Measurements from ENCODE around the gene RNF115. TPM values are rescaled to one million over a fixed set of nuclear protein-coding genes. Genes with fewer than 3 reads are reported as not detected.
A peak's percentile ranks its signal among the peaks of the same experiment; 100 is the strongest.
"Not testable (repeated sequence)": the region's sequence is repeated elsewhere in the genome, so short reads cannot be mapped to it uniquely, and the experiment has no call there.

RNF115 gene
- total RNA-seq, 1 experiment from 2014 or later = 15.2 TPM

- H3K79me2 ChIP-seq (ENCODE audit: low read length); CTCF ChIA-PET; H3F3A ChIP-seq (ENCODE audit: low read length, unreplicated experiment); H3K4me3 ChIP-seq (ENCODE audit: low read length); H4K20me1 ChIP-seq (ENCODE audit: low read length); H3K9me3 ChIP-seq (ENCODE audit: low read length); H3K4me1 ChIP-seq (ENCODE audit: insufficient read depth, low read length); DNase-seq; H3K9ac ChIP-seq (ENCODE audit: low read length); ATAC-seq; intact Hi-C loops (cut with micrococcal nuclease); H2AFZ ChIP-seq (ENCODE audit: low read length); H3K4me2 ChIP-seq (ENCODE audit: low read length); POLR2A ChIA-PET (ENCODE audit: unreplicated experiment); H3K9me2 ChIP-seq (replicated peaks; ENCODE audit: low read length); BruUV-seq (replicated peaks); H3K27ac ChIP-seq (ENCODE audit: low read length); H3K27me3 ChIP-seq (ENCODE audit: low read length): not testable (repeated sequence)
- H3K36me3 ChIP-seq (ENCODE audit: low read depth, low read length) = peaks cover 22% of the 10 kb centered on the region
Observed at GRCh38 chr1:145766926-145767325, 57.0 kb downstream of the RNF115 start.

DNA sequence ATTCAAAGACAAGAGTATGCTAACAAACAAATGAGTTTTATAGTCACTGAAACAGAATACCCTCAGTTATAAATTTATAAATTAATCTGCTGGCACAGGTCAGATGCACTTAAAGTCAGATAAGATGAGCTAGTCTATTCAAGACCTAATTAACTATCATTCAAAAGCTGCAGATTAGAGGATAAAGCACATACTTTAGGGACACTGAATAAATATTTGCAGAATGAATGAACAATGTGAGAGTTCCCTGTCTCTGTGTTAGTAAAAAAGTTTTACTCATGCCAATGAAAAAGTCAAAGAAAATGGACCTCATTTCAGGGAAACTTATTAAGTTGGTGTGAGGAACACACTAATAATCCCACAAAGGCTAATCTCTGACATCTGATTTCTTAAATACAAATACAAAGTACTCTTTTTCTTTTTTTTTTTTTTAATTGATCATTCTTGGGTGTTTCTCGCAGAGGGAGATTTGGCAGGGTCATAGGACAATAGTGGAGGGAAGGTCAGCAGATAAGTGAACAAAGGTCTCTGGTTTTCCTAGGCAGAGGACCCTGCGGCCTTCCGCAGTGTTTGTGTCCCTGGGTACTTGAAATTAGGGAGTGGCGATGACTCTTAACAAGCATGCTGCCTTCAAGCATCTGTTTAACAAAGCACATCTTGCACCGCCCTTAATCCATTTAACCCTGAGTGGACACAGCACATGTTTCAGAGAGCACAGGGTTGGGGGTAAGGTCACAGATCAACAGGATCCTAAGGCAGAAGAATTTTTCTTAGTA lies 58.1 kb downstream of the RNF115 start:
- not testable (repeated sequence) for H3K4me2 ChIP-seq (ENCODE audit: low read length)
- CTCF ChIA-PET = interaction anchor here (1.0 kb wide), 1 partner anchor 46 kb away, joined by 5 read pairs; no protein-coding TSS in a partner anchor
- POLR2A ChIA-PET (ENCODE audit: unreplicated experiment) = interaction anchor here (0.5 to 0.6 kb wide), 2 partner anchors 15 to 25 kb away, joined by 3 to 4 read pairs; no protein-coding TSS in a partner anchor

GRCh38 chr1:145765127-145765526 lies 58.8 kb downstream of the RNF115 start:
- H3K27ac ChIP-seq (ENCODE audit: low read length); H3F3A ChIP-seq (ENCODE audit: low read length, unreplicated experiment); intact Hi-C loops (cut with micrococcal nuclease); H3K4me1 ChIP-seq (ENCODE audit: insufficient read depth, low read length); H3K27me3 ChIP-seq (ENCODE audit: low read length); H3K79me2 ChIP-seq (ENCODE audit: low read length); H3K9me3 ChIP-seq (ENCODE audit: low read length); BruUV-seq (replicated peaks); DNase-seq; H3K4me3 ChIP-seq (ENCODE audit: low read length); H3K4me2 ChIP-seq (ENCODE audit: low read length); H3K9me2 ChIP-seq (replicated peaks; ENCODE audit: low read length); H2AFZ ChIP-seq (ENCODE audit: low read length); H4K20me1 ChIP-seq (ENCODE audit: low read length); H3K9ac ChIP-seq (ENCODE audit: low read length): not testable (repeated sequence)
- H3K36me3 ChIP-seq (ENCODE audit: low read depth, low read length) = peaks cover 23% of the 10 kb centered on the region
- ChIA-PET CTCF (interaction anchor here (1.0 kb wide), 1 partner anchor 45 kb away, joined by 5 read pairs; no protein-coding TSS in a partner anchor), POLR2A (ENCODE audit: unreplicated experiment) (interaction anchor here (0.5 to 0.6 kb wide), 2 partner anchors 15 to 25 kb away, joined by 3 to 4 read pairs; no protein-coding TSS in a partner anchor)
- peak; percentile 34; the same call in 1 of the 2 replicates for ATAC-seq

More for the DNA sequence above, 58.1 kb downstream of the RNF115 start:
- H4K20me1 ChIP-seq (ENCODE audit: low read length); H3K79me2 ChIP-seq (ENCODE audit: low read length); H3K27me3 ChIP-seq (ENCODE audit: low read length); H3K4me1 ChIP-seq (ENCODE audit: insufficient read depth, low read length); intact Hi-C loops (cut with micrococcal nuclease); H3K9me2 ChIP-seq (replicated peaks; ENCODE audit: low read length); H2AFZ ChIP-seq (ENCODE audit: low read length); H3K9ac ChIP-seq (ENCODE audit: low read length); BruUV-seq (replicated peaks); H3K9me3 ChIP-seq (ENCODE audit: low read length); H3K4me3 ChIP-seq (ENCODE audit: low read length); H3F3A ChIP-seq (ENCODE audit: low read length, unreplicated experiment): not testable (repeated sequence)
- DNase-seq (peak; percentile 51), ATAC-seq (peak; percentile 93)
- Histone ChIP-seq H3K36me3 (ENCODE audit: low read depth, low read length) (peaks cover 26% of the 10 kb centered on the region), H3K27ac (ENCODE audit: low read length) (peak overlapping the region; percentile 56)

DNA sequence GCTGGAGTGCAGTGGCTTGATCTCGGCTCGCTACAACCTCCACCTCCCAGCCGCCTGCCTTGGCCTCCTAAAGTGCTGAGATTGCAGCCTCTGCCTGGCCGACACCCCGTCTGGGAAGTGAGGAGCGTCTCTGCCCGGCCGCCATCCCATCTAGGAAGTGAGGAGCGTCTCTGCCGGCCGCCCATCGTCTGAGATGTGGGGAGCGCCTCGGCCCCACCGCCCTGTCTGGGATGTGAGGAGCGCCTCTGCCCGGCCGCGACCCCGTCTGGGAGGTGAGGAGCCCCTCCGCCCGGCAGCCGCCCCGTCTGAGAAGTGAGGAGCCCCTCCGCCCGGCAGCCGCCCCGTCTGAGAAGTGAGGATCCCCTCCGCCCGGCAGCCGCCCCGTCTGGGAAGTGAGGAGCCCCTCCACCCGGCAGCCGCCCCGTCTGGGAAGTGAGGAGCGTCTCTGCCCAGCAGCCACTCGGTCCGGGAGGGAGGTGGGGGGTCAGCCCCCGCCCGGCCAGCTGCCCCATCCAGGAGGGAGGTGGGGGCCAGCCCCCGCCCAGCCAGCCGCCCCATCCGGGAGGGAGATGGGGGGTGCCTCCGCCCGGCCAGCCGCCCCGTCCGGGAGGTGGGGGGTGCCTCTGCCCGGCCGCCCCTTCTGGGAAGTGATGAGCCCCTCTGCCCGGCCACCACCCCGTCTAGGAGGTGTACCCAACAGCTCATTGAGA lies 59.5 kb downstream of the RNF115 start:
- H3K9ac ChIP-seq (ENCODE audit: low read length); CTCF ChIA-PET; H3F3A ChIP-seq (ENCODE audit: low read length, unreplicated experiment); H3K9me2 ChIP-seq (replicated peaks; ENCODE audit: low read length); H2AFZ ChIP-seq (ENCODE audit: low read length); H3K4me2 ChIP-seq (ENCODE audit: low read length); DNase-seq; H3K4me1 ChIP-seq (ENCODE audit: insufficient read depth, low read length); H3K27ac ChIP-seq (ENCODE audit: low read length); H3K27me3 ChIP-seq (ENCODE audit: low read length); H3K4me3 ChIP-seq (ENCODE audit: low read length); ATAC-seq; H3K79me2 ChIP-seq (ENCODE audit: low read length); BruUV-seq (replicated peaks); H3K9me3 ChIP-seq (ENCODE audit: low read length); intact Hi-C loops (cut with micrococcal nuclease); H4K20me1 ChIP-seq (ENCODE audit: low read length); POLR2A ChIA-PET (ENCODE audit: unreplicated experiment): not testable (repeated sequence)
- peaks cover 22% of the 10 kb centered on the region for H3K36me3 ChIP-seq (ENCODE audit: low read depth, low read length)

- H3K27ac ChIP-seq (ENCODE audit: low read length); H3K79me2 ChIP-seq (ENCODE audit: low read length); H4K20me1 ChIP-seq (ENCODE audit: low read length); CTCF ChIA-PET; H3K27me3 ChIP-seq (ENCODE audit: low read length); H3K9me2 ChIP-seq (replicated peaks; ENCODE audit: low read length); H3K9ac ChIP-seq (ENCODE audit: low read length); BruUV-seq (replicated peaks); H3K4me2 ChIP-seq (ENCODE audit: low read length); intact Hi-C loops (cut with micrococcal nuclease); H3K4me3 ChIP-seq (ENCODE audit: low read length); H3F3A ChIP-seq (ENCODE audit: low read length, unreplicated experiment); DNase-seq; ATAC-seq; POLR2A ChIA-PET (ENCODE audit: unreplicated experiment); H2AFZ ChIP-seq (ENCODE audit: low read length); H3K9me3 ChIP-seq (ENCODE audit: low read length): not testable (repeated sequence)
- peaks cover 21% of the 10 kb centered on the region for H3K4me1 ChIP-seq (ENCODE audit: insufficient read depth, low read length)
- H3K36me3 ChIP-seq (ENCODE audit: low read depth, low read length) = peaks cover 22% of the 10 kb centered on the region
Observed at GRCh38 chr1:145762001-145762400, 61.9 kb downstream of the RNF115 start.

GRCh38 chr1:145761498-145761897 lies 62.4 kb downstream of the RNF115 start:
- H4K20me1 ChIP-seq (ENCODE audit: low read length); POLR2A ChIA-PET (ENCODE audit: unreplicated experiment); BruUV-seq (replicated peaks); H3K9ac ChIP-seq (ENCODE audit: low read length); DNase-seq; H3K4me2 ChIP-seq (ENCODE audit: low read length); H3K27me3 ChIP-seq (ENCODE audit: low read length); H2AFZ ChIP-seq (ENCODE audit: low read length); H3K4me3 ChIP-seq (ENCODE audit: low read length); H3F3A ChIP-seq (ENCODE audit: low read length, unreplicated experiment); H3K79me2 ChIP-seq (ENCODE audit: low read length); ATAC-seq; CTCF ChIA-PET; intact Hi-C loops (cut with micrococcal nuclease); H3K27ac ChIP-seq (ENCODE audit: low read length); H3K9me3 ChIP-seq (ENCODE audit: low read length); H3K9me2 ChIP-seq (replicated peaks; ENCODE audit: low read length): not testable (repeated sequence)
- Histone ChIP-seq H3K36me3 (ENCODE audit: low read depth, low read length) (peaks cover 22% of the 10 kb centered on the region), H3K4me1 (ENCODE audit: insufficient read depth, low read length) (peaks cover 21% of the 10 kb centered on the region)

All from PC-3 (cell line).